ENCODE measurements around the gene CHDH.

Gene CHDH

GRCh38 chr3:53794597-53794996 lies 51.6 kb downstream of the CHDH start:
- peaks cover 12 to 24% of the 10 kb centered on the region in 2 donors for H3K4me1 ChIP-seq (ENCODE audit: control insufficient read depth in 2 of 2, insufficient read depth in 1 of 2, low read depth in 1 of 2, low read length in 2 of 2)
- no peaks in the 10 kb centered on the region for H3K9me3 ChIP-seq (replicated peaks in 1 of 2; ENCODE audit: control insufficient read depth in 2 of 2, insufficient read depth in 1 of 2, low read depth in 1 of 2, low read length in 2 of 2)
- no peak overlapping the region for H4K8ac ChIP-seq (ENCODE audit: low read depth, low read length)
- H2AFZ ChIP-seq (ENCODE audit: low read length) = no peak overlapping the region
- H4K91ac ChIP-seq (ENCODE audit: low read depth, low read length, poor library complexity) = no peak overlapping the region
- no peak overlapping the region for H3K4ac ChIP-seq (ENCODE audit: low read length)
- no peaks in the 10 kb centered on the region for H3K79me1 ChIP-seq (ENCODE audit: low read depth, low read length)
- H3K4me2 ChIP-seq (ENCODE audit: insufficient read depth, low read length, poor library complexity, severe bottlenecking) = no peak overlapping the region
- no peak overlapping the region for H2AK5ac ChIP-seq (ENCODE audit: low read depth, low read length)
- no peak overlapping the region for H3K23ac ChIP-seq (ENCODE audit: low read depth, low read length, poor library complexity)
- H2BK15ac ChIP-seq (ENCODE audit: low read length) = no peak overlapping the region
- no peak overlapping the region for H3K18ac ChIP-seq (ENCODE audit: low read length)
- H2BK5ac ChIP-seq (ENCODE audit: low read length) = no peak overlapping the region
- H3K14ac ChIP-seq (ENCODE audit: low read length) = no peak overlapping the region
- H3K9ac ChIP-seq (ENCODE audit: low read depth, low read length, poor library complexity) = no peak overlapping the region
- H3K36me3 ChIP-seq (replicated peaks in 1 of 2; ENCODE audit: control insufficient read depth in 2 of 2, insufficient read depth in 2 of 2, low read length in 2 of 2) = no peaks in the 10 kb centered on the region
- H3K4me3 ChIP-seq (ENCODE audit: low read length in 2 of 2) = no peak overlapping the region
- no peaks in the 10 kb centered on the region for H3K27me3 ChIP-seq (ENCODE audit: control insufficient read depth in 3 of 3, insufficient read depth in 3 of 3, low read depth in 1 of 3, low read length in 3 of 3)
- no peak for DNase-seq (ENCODE audit: low spot score)
- no peak overlapping the region for H2BK12ac ChIP-seq (ENCODE audit: low read length)
- no CpG with 5 or more reads among the region's 3 CpGs for WGBS, 2 donors (ENCODE audit: extremely low coverage in 2 of 2, insufficient read length in 2 of 2, insufficient replicate concordance in 1 of 2)
- no peak overlapping the region for H3K27ac ChIP-seq (replicated peaks; ENCODE audit: low read length)
- H2BK120ac ChIP-seq (ENCODE audit: low read depth, low read length) = no peak overlapping the region

- Histone ChIP-seq H3K27ac (replicated peaks; ENCODE audit: low read length) (no peak overlapping the region), H3K79me1 (ENCODE audit: low read depth, low read length) (no peaks in the 10 kb centered on the region), H3K18ac (ENCODE audit: low read length) (peak overlapping the region; percentile 44), H3K4me1 (ENCODE audit: control insufficient read depth in 2 of 2, insufficient read depth in 1 of 2, low read depth in 1 of 2, low read length in 2 of 2) (peaks cover 12 to 21% of the 10 kb centered on the region in 2 donors), H2AFZ (ENCODE audit: low read length) (no peak overlapping the region), H3K36me3 (replicated peaks in 1 of 2; ENCODE audit: control insufficient read depth in 2 of 2, insufficient read depth in 2 of 2, low read length in 2 of 2) (no peaks in the 10 kb centered on the region), H3K4me3 (ENCODE audit: low read length in 2 of 2) (no peak overlapping the region), H3K9ac (ENCODE audit: low read depth, low read length, poor library complexity) (no peak overlapping the region), H3K14ac (ENCODE audit: low read length) (peak overlapping the region; percentile 65), H4K91ac (ENCODE audit: low read depth, low read length, poor library complexity) (no peak overlapping the region), H3K4me2 (ENCODE audit: insufficient read depth, low read length, poor library complexity, severe bottlenecking) (no peak overlapping the region), H3K9me3 (replicated peaks in 1 of 2; ENCODE audit: control insufficient read depth in 2 of 2, insufficient read depth in 1 of 2, low read depth in 1 of 2, low read length in 2 of 2) (no peaks in the 10 kb centered on the region), H3K23ac (ENCODE audit: low read depth, low read length, poor library complexity) (no peak overlapping the region), H3K4ac (ENCODE audit: low read length) (no peak overlapping the region), H2BK15ac (ENCODE audit: low read length) (peak overlapping the region; percentile 87), H2AK5ac (ENCODE audit: low read depth, low read length) (peak overlapping the region; percentile 74), H2BK120ac (ENCODE audit: low read depth, low read length) (no peak overlapping the region), H4K8ac (ENCODE audit: low read depth, low read length) (no peak overlapping the region), H2BK12ac (ENCODE audit: low read length) (no peak overlapping the region), H3K27me3 (ENCODE audit: control insufficient read depth in 3 of 3, insufficient read depth in 3 of 3, low read depth in 1 of 3, low read length in 3 of 3) (no peaks in the 10 kb centered on the region), H2BK5ac (ENCODE audit: low read length) (no peak overlapping the region)
- DNase-seq (ENCODE audit: low spot score) = no peak
- no CpG with 5 or more reads among the region's 3 CpGs for WGBS, 2 donors (ENCODE audit: extremely low coverage in 2 of 2, insufficient read length in 2 of 2, insufficient replicate concordance in 1 of 2)
Observed at GRCh38 chr3:53792866-53793265, 53.4 kb downstream of the CHDH start.

- Histone ChIP-seq H3K4me3 (ENCODE audit: low read length in 2 of 2) (no peak overlapping the region), H3K18ac (ENCODE audit: low read length) (no peak overlapping the region), H3K9me3 (replicated peaks in 1 of 2; ENCODE audit: control insufficient read depth in 2 of 2, insufficient read depth in 1 of 2, low read depth in 1 of 2, low read length in 2 of 2) (no peaks in the 10 kb centered on the region), H3K27ac (replicated peaks; ENCODE audit: low read length) (no peak overlapping the region), H3K79me1 (ENCODE audit: low read depth, low read length) (no peaks in the 10 kb centered on the region), H3K36me3 (replicated peaks in 1 of 2; ENCODE audit: control insufficient read depth in 2 of 2, insufficient read depth in 2 of 2, low read length in 2 of 2) (no peaks in the 10 kb centered on the region), H3K4me1 (ENCODE audit: control insufficient read depth in 2 of 2, insufficient read depth in 1 of 2, low read depth in 1 of 2, low read length in 2 of 2) (peaks cover 12 to 21% of the 10 kb centered on the region in 2 donors), H2BK12ac (ENCODE audit: low read length) (no peak overlapping the region), H4K91ac (ENCODE audit: low read depth, low read length, poor library complexity) (no peak overlapping the region), H2BK5ac (ENCODE audit: low read length) (no peak overlapping the region), H2AK5ac (ENCODE audit: low read depth, low read length) (no peak overlapping the region), H4K8ac (ENCODE audit: low read depth, low read length) (no peak overlapping the region), H2AFZ (ENCODE audit: low read length) (peak overlapping the region; percentile 58), H3K9ac (ENCODE audit: low read depth, low read length, poor library complexity) (no peak overlapping the region), H3K23ac (ENCODE audit: low read depth, low read length, poor library complexity) (no peak overlapping the region), H3K27me3 (ENCODE audit: control insufficient read depth in 3 of 3, insufficient read depth in 3 of 3, low read depth in 1 of 3, low read length in 3 of 3) (no peaks in the 10 kb centered on the region), H3K14ac (ENCODE audit: low read length) (no peak overlapping the region), H3K4me2 (ENCODE audit: insufficient read depth, low read length, poor library complexity, severe bottlenecking) (no peak overlapping the region), H2BK120ac (ENCODE audit: low read depth, low read length) (no peak overlapping the region), H3K4ac (ENCODE audit: low read length) (no peak overlapping the region), H2BK15ac (ENCODE audit: low read length) (no peak overlapping the region)
- DNase-seq (ENCODE audit: low spot score) = no peak
- no CpG with 5 or more reads among the region's 7 CpGs for WGBS, 2 donors (ENCODE audit: extremely low coverage in 2 of 2, insufficient read length in 2 of 2, insufficient replicate concordance in 1 of 2)
Observed at GRCh38 chr3:53791317-53791716, 54.9 kb downstream of the CHDH start.

GRCh38 chr3:53790470-53790869 lies 55.7 kb downstream of the CHDH start:
- no CpG with 5 or more reads among the region's 5 CpGs for WGBS, 2 donors (ENCODE audit: extremely low coverage in 2 of 2, insufficient read length in 2 of 2, insufficient replicate concordance in 1 of 2)
- H3K27me3 ChIP-seq (ENCODE audit: control insufficient read depth in 3 of 3, insufficient read depth in 3 of 3, low read depth in 1 of 3, low read length in 3 of 3) = no peaks in the 10 kb centered on the region

More at GRCh38 chr3:53790470-53790869, 55.7 kb downstream of the CHDH start:
- no peak for DNase-seq (ENCODE audit: low spot score)
- Histone ChIP-seq H2AFZ (ENCODE audit: low read length) (no peak overlapping the region), H3K79me1 (ENCODE audit: low read depth, low read length) (no peaks in the 10 kb centered on the region), H3K4ac (ENCODE audit: low read length) (no peak overlapping the region), H2AK5ac (ENCODE audit: low read depth, low read length) (no peak overlapping the region), H3K23ac (ENCODE audit: low read depth, low read length, poor library complexity) (no peak overlapping the region), H2BK120ac (ENCODE audit: low read depth, low read length) (no peak overlapping the region), H3K18ac (ENCODE audit: low read length) (no peak overlapping the region), H4K91ac (ENCODE audit: low read depth, low read length, poor library complexity) (no peak overlapping the region), H2BK5ac (ENCODE audit: low read length) (no peak overlapping the region), H4K8ac (ENCODE audit: low read depth, low read length) (no peak overlapping the region), H3K4me1 (ENCODE audit: control insufficient read depth in 2 of 2, insufficient read depth in 1 of 2, low read depth in 1 of 2, low read length in 2 of 2) (peaks cover 3 to 14% of the 10 kb centered on the region in 2 donors), H2BK12ac (ENCODE audit: low read length) (no peak overlapping the region), H3K9ac (ENCODE audit: low read depth, low read length, poor library complexity) (no peak overlapping the region), H3K36me3 (replicated peaks in 1 of 2; ENCODE audit: control insufficient read depth in 2 of 2, insufficient read depth in 2 of 2, low read length in 2 of 2) (no peaks in the 10 kb centered on the region), H3K4me3 (ENCODE audit: low read length in 2 of 2) (no peak overlapping the region), H2BK15ac (ENCODE audit: low read length) (no peak overlapping the region), H3K14ac (ENCODE audit: low read length) (no peak overlapping the region), H3K9me3 (replicated peaks in 1 of 2; ENCODE audit: control insufficient read depth in 2 of 2, insufficient read depth in 1 of 2, low read depth in 1 of 2, low read length in 2 of 2) (no peaks in the 10 kb centered on the region), H3K4me2 (ENCODE audit: insufficient read depth, low read length, poor library complexity, severe bottlenecking) (no peak overlapping the region), H3K27ac (replicated peaks; ENCODE audit: low read length) (no peak overlapping the region)
